Neuronal stem cell (in vitro differentiated cells): ENCODE results near the gene LYRM4.
A peak's percentile ranks its signal among the peaks of the same experiment; 100 is the strongest.

Source experiments
- DNase-seq: peaks from one replicate; pipeline ENCODE4 v3.0.0-alpha.2; 2013; ENCODE audit warnings: low spot score
- H2AFZ ChIP-seq: one replicate; pipeline ENCODE4 v1.6.1; 2013; ENCODE audit warnings: mild to moderate bottlenecking, low read length, inconsistent platforms
- H2AK5ac ChIP-seq: 2 replicates; pipeline ENCODE4 v1.6.1; 2013; ENCODE audit warnings: low read depth, mild to moderate bottlenecking, inconsistent platforms, low read length, moderate library complexity, mixed read lengths
- H2BK120ac ChIP-seq: 2 replicates; pipeline ENCODE4 v1.6.1; 2013; ENCODE audit warnings: low read depth, mild to moderate bottlenecking, inconsistent platforms, low read length, moderate library complexity, mixed read lengths
- H2BK12ac ChIP-seq: one replicate; pipeline ENCODE4 v1.6.1; 2013; ENCODE audit warnings: low read length, inconsistent platforms
- H2BK15ac ChIP-seq: 2 replicates; pipeline ENCODE4 v1.6.1; 2013; ENCODE audit warnings: mild to moderate bottlenecking, low read length, inconsistent platforms, mixed read lengths
- H2BK5ac ChIP-seq: one replicate; pipeline ENCODE4 v1.6.1; 2013; ENCODE audit warnings: inconsistent platforms, mild to moderate bottlenecking, low read length, moderate library complexity
- H3K14ac ChIP-seq: one replicate; pipeline ENCODE4 v1.6.1; 2013; ENCODE audit warnings: low read length, inconsistent platforms
- H3K18ac ChIP-seq: 2 replicates; pipeline ENCODE4 v1.6.1; 2013; ENCODE audit warnings: low read length, inconsistent platforms
- H3K23ac ChIP-seq: 2 replicates; pipeline ENCODE4 v1.6.1; 2013; ENCODE audit warnings: low read depth, mild to moderate bottlenecking, mixed read lengths, low read length, inconsistent platforms; ENCODE audit not compliant: poor library complexity
- H3K27ac ChIP-seq: replicated peaks from 3 replicates; pipeline ENCODE4 v1.5.1; 2013; ENCODE audit warnings: low read length, inconsistent platforms
- H3K27me3 ChIP-seq, 3 experiments: 2 replicates each; pipeline ENCODE4 v1.6.1; 2013; ENCODE audit warnings: low read length in 3 of 3, mild to moderate bottlenecking in 2 of 3, inconsistent platforms in 1 of 3, low read depth in 1 of 3, mixed read lengths in 1 of 3, moderate library complexity in 1 of 3; ENCODE audit not compliant: control insufficient read depth in 3 of 3, insufficient read depth in 3 of 3
- H3K36me3 ChIP-seq, 2 donors: replicated peaks in 1 of 2; 2 replicates each; pipeline ENCODE4 v1.6.1; 2013; ENCODE audit warnings: low read length in 2 of 2; ENCODE audit not compliant: control insufficient read depth in 2 of 2, insufficient read depth in 2 of 2
- H3K4ac ChIP-seq: 2 replicates; pipeline ENCODE4 v1.6.1; 2013; ENCODE audit warnings: inconsistent platforms, mild to moderate bottlenecking, low read length, moderate library complexity
- H3K4me1 ChIP-seq, 2 donors: 1 replicate in 1 of 2; 2 replicates in 1 of 2; pipeline ENCODE4 v1.6.1; 2013; ENCODE audit warnings: low read length in 2 of 2, low read depth in 1 of 2; ENCODE audit not compliant: control insufficient read depth in 2 of 2, insufficient read depth in 1 of 2
- H3K4me2 ChIP-seq: one replicate; pipeline ENCODE4 v1.6.1; 2013; ENCODE audit warnings: mild to moderate bottlenecking, low read length, inconsistent platforms; ENCODE audit not compliant: insufficient read depth, poor library complexity, severe bottlenecking
- H3K4me3 ChIP-seq, 2 donors: 2 replicates each; pipeline ENCODE4 v1.5.1; 2013; ENCODE audit warnings: low read length in 2 of 2, mild to moderate bottlenecking in 2 of 2, inconsistent platforms in 1 of 2, moderate library complexity in 1 of 2
- H3K79me1 ChIP-seq: one replicate; pipeline ENCODE4 v1.6.1; 2013; ENCODE audit warnings: low read depth, mild to moderate bottlenecking, inconsistent platforms, low read length, moderate library complexity
- H3K9ac ChIP-seq: one replicate; pipeline ENCODE4 v1.6.1; 2013; ENCODE audit warnings: mild to moderate bottlenecking, low read depth, low read length, inconsistent platforms; ENCODE audit not compliant: poor library complexity
- H3K9me3 ChIP-seq, 2 donors: replicated peaks in 1 of 2; 2 replicates each; pipeline versions ENCODE3 to v1.6.1; 2013; ENCODE audit warnings: low read length in 2 of 2, mild to moderate bottlenecking in 2 of 2, inconsistent platforms in 1 of 2, low read depth in 1 of 2, mixed read lengths in 1 of 2, moderate library complexity in 1 of 2; ENCODE audit not compliant: control insufficient read depth in 2 of 2, insufficient read depth in 1 of 2
- H4K8ac ChIP-seq: one replicate; pipeline ENCODE4 v1.6.1; 2013; ENCODE audit warnings: low read depth, mild to moderate bottlenecking, inconsistent platforms, low read length, moderate library complexity
- H4K91ac ChIP-seq: one replicate; pipeline ENCODE4 v1.6.1; 2013; ENCODE audit warnings: low read length, low read depth, mild to moderate bottlenecking, inconsistent platforms; ENCODE audit not compliant: poor library complexity
- WGBS, 2 donors: extraction: QIAGEN DNeasy Blood & Tissue Kit; methylation state at CpG; one replicate each; pipeline ENCODE4 v1.1.7; 2013; ENCODE audit warnings: missing lambda C conversion rate in 2 of 2, mixed read lengths in 1 of 2; ENCODE audit not compliant: insufficient read length in 2 of 2, insufficient replicate concordance in 1 of 2; ENCODE audit errors: extremely low coverage in 2 of 2; 5-methylcytosine and 5-hydroxymethylcytosine counted together

The LYRM4 gene

GRCh38 chr6:5303682-5304081, 42.9 kb upstream of the LYRM4 start:
- no peak overlapping the region for H2BK12ac ChIP-seq
- no peak overlapping the region for H2BK15ac ChIP-seq
- H3K79me1 ChIP-seq: no peaks in the 10 kb centered on the region
- no peak overlapping the region for H4K8ac ChIP-seq
- no peak for DNase-seq
- H2BK120ac ChIP-seq: no peak overlapping the region
- H3K4me2 ChIP-seq: no peak overlapping the region
- peaks cover 0 to 3% of the 10 kb centered on the region in 2 donors for H3K9me3 ChIP-seq
- H3K27ac ChIP-seq: no peak overlapping the region
- peaks cover 1 to 2% of the 10 kb centered on the region in 2 donors for H3K4me1 ChIP-seq
- no peaks in the 10 kb centered on the region for H3K27me3 ChIP-seq
- no peak overlapping the region for H2AK5ac ChIP-seq
- H3K36me3 ChIP-seq: no peaks in the 10 kb centered on the region
- H3K18ac ChIP-seq: no peak overlapping the region
- no peak overlapping the region for H2BK5ac ChIP-seq
- no peak overlapping the region for H3K4me3 ChIP-seq
- no peak overlapping the region for H3K4ac ChIP-seq
- H3K14ac ChIP-seq: no peak overlapping the region
- H2AFZ ChIP-seq: no peak overlapping the region
- no CpG with 5 or more reads among the region's 8 CpGs for WGBS, 2 donors
- no peak overlapping the region for H3K9ac ChIP-seq
- no peak overlapping the region for H4K91ac ChIP-seq
- H3K23ac ChIP-seq: no peak overlapping the region

GRCh38 chr6:5302995-5303622, 42.4 kb upstream of the LYRM4 start:
- no peak overlapping the region for H2BK15ac ChIP-seq
- peak; percentile 12 for DNase-seq
- no peak overlapping the region for H3K14ac ChIP-seq
- no peak overlapping the region for H3K4ac ChIP-seq
- H3K9ac ChIP-seq: no peak overlapping the region
- no peak overlapping the region for H2AK5ac ChIP-seq
- H2BK120ac ChIP-seq: no peak overlapping the region
- H3K79me1 ChIP-seq: no peaks in the 10 kb centered on the region
- no peak overlapping the region for H3K18ac ChIP-seq
- H3K4me2 ChIP-seq: no peak overlapping the region
- no peak overlapping the region for H4K8ac ChIP-seq
- no peak overlapping the region for H3K4me3 ChIP-seq
- peaks cover 0 to 2% of the 10 kb centered on the region in 2 donors for H3K9me3 ChIP-seq
- WGBS, 2 donors: no CpG with 5 or more reads among the region's 10 CpGs
- peaks cover under 1 to 2% of the 10 kb centered on the region in 2 donors for H3K4me1 ChIP-seq
- no peak overlapping the region for H2AFZ ChIP-seq
- H3K27me3 ChIP-seq: no peaks in the 10 kb centered on the region
- no peak overlapping the region for H2BK5ac ChIP-seq
- no peak overlapping the region for H2BK12ac ChIP-seq
- no peak overlapping the region for H3K23ac ChIP-seq
- H3K27ac ChIP-seq: no peak overlapping the region
- H3K36me3 ChIP-seq: no peaks in the 10 kb centered on the region
- no peak overlapping the region for H4K91ac ChIP-seq

DNA sequence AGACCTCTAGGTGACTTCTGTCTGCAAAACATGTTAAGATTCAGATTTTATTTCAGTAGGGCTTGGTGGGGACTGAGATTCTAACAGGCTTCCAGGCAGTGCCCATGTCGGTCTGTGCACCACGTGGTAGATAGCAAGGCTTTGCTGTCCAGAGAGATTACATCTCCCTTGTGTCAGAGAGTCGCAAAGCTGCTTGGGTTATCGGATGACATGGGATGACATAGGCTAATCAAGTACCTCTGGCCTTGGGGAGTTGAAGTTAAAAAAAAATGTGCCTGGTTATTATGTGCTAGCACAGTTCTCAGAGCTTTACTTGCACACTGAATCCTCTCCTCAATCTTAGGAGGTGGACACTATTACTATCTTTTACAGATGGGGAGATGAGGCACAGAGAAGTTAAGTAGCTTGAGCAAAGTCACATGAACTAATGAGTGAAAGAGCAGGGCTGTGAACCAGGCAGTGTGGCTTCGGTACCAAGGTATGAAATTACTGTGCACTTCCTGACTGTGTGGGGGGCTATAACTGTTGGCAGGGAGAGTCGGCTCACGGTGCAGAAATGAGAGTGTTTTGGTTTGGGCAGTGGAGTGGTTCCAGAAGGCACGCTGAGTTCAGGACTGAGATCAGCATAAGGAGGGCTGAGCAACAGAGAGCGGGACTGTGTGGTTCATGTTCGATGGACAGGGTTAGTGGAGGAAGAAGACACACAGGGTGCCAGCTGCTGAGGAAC, 41.6 kb upstream of the LYRM4 start:
- no peak overlapping the region for H3K9ac ChIP-seq
- H3K14ac ChIP-seq: no peak overlapping the region
- H2BK120ac ChIP-seq: no peak overlapping the region
- no peak overlapping the region for H2BK12ac ChIP-seq
- no peak overlapping the region for H2BK15ac ChIP-seq
- H2AFZ ChIP-seq: no peak overlapping the region
- no peaks in the 10 kb centered on the region for H3K79me1 ChIP-seq
- H4K91ac ChIP-seq: no peak overlapping the region
- H3K23ac ChIP-seq: no peak overlapping the region
- H3K18ac ChIP-seq: no peak overlapping the region
- no peak overlapping the region for H3K4me2 ChIP-seq
- DNase-seq: no peak
- no peak overlapping the region for H2BK5ac ChIP-seq
- H3K4me1 ChIP-seq: peaks cover 0 to 2% of the 10 kb centered on the region in 2 donors
- WGBS, 2 donors: no CpG with 5 or more reads among the region's 10 CpGs
- no peak overlapping the region for H3K4me3 ChIP-seq
- no peaks in the 10 kb centered on the region for H3K36me3 ChIP-seq
- H3K9me3 ChIP-seq: peaks cover 0 to 1% of the 10 kb centered on the region in 2 donors
- no peak overlapping the region for H3K27ac ChIP-seq
- H4K8ac ChIP-seq: no peak overlapping the region
- no peak overlapping the region for H3K4ac ChIP-seq
- no peak overlapping the region for H2AK5ac ChIP-seq
- no peaks in the 10 kb centered on the region for H3K27me3 ChIP-seq

GRCh38 chr6:5300206-5300764, 39.5 kb upstream of the LYRM4 start:
- Histone ChIP-seq H3K14ac (no peak overlapping the region), H3K4ac (no peak overlapping the region), H3K4me1 (peaks cover 0 to 2% of the 10 kb centered on the region in 2 donors), H2BK15ac (no peak overlapping the region), H4K8ac (no peak overlapping the region), H2BK12ac (no peak overlapping the region), H3K9me3 (peaks cover 0 to 1% of the 10 kb centered on the region in 2 donors), H3K9ac (no peak overlapping the region), H2BK5ac (no peak overlapping the region), H2BK120ac (no peak overlapping the region), H3K4me3 (no peak overlapping the region), H2AFZ (no peak overlapping the region), H4K91ac (no peak overlapping the region), H3K23ac (no peak overlapping the region), H3K27ac (no peak overlapping the region), H2AK5ac (no peak overlapping the region), H3K27me3 (no peaks in the 10 kb centered on the region), H3K4me2 (no peak overlapping the region), H3K36me3 (no peaks in the 10 kb centered on the region), H3K18ac (no peak overlapping the region), H3K79me1 (no peaks in the 10 kb centered on the region)
- no CpG with 5 or more reads among the region's 1 CpG for WGBS, 2 donors
- no peak for DNase-seq
